ENCODE results near the gene GRAMD1A.

- TF ChIP-seq, protein P1, sequence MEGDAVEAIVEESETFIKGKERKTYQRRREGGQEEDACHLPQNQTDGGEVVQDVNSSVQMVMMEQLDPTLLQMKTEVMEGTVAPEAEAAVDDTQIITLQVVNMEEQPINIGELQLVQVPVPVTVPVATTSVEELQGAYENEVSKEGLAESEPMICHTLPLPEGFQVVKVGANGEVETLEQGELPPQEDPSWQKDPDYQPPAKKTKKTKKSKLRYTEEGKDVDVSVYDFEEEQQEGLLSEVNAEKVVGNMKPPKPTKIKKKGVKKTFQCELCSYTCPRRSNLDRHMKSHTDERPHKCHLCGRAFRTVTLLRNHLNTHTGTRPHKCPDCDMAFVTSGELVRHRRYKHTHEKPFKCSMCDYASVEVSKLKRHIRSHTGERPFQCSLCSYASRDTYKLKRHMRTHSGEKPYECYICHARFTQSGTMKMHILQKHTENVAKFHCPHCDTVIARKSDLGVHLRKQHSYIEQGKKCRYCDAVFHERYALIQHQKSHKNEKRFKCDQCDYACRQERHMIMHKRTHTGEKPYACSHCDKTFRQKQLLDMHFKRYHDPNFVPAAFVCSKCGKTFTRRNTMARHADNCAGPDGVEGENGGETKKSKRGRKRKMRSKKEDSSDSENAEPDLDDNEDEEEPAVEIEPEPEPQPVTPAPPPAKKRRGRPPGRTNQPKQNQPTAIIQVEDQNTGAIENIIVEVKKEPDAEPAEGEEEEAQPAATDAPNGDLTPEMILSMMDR (IDR thresholded peaks at IDR 0.05), result no peak
- TF ChIP-seq EZH2 (IDR thresholded peaks at IDR 0.05), result no peak
Measured at GRCh38 chr19:35029737-35030256, 29.7 kb downstream of the GRAMD1A start.
